Astrocyte (in vitro differentiated cells and primary cell): Measurements from ENCODE around the gene LRRC45. TPM values are rescaled to one million over a fixed set of nuclear protein-coding genes. Genes with fewer than 3 reads are reported as not detected.

Experiments
- DNase-seq: peaks from one replicate; pipeline ENCODE4 v3.0.0-alpha.2; 2010; ENCODE audit warnings: low read depth
- FAIRE-seq: peaks from 2 replicates; lab custom pipeline; 2011; peaks lifted over from hg19 to GRCh38; lab: Jason Lieb, UNC
- H2AFZ ChIP-seq: 2 replicates; pipeline ENCODE4 v1.6.0; 2012; ENCODE audit warnings: low read depth, low read length, inconsistent platforms
- H3K27ac ChIP-seq: 2 replicates; pipeline ENCODE4 v1.5.1; 2011; ENCODE audit warnings: low read depth, low read length, inconsistent platforms
- H3K27me3 ChIP-seq: 2 replicates; pipeline ENCODE4 v1.6.0; 2011; ENCODE audit warnings: low read length, inconsistent platforms; ENCODE audit not compliant: insufficient read depth
- H3K36me3 ChIP-seq: 2 replicates; pipeline ENCODE4 v1.5.1; 2011; ENCODE audit warnings: low read length, inconsistent platforms; ENCODE audit not compliant: insufficient read depth
- H3K4me1 ChIP-seq: 2 replicates; pipeline ENCODE4 v1.5.1; 2011; ENCODE audit warnings: low read length, inconsistent platforms; ENCODE audit not compliant: insufficient read depth
- H3K4me2 ChIP-seq: 2 replicates; pipeline ENCODE4 v1.6.0; 2012; ENCODE audit warnings: low read length, inconsistent platforms
- H3K4me3 ChIP-seq: 2 replicates; pipeline ENCODE4 v1.5.1; 2011; ENCODE audit warnings: low read depth, mild to moderate bottlenecking, low read length, inconsistent platforms; ENCODE audit not compliant: insufficient read depth
- H3K79me2 ChIP-seq: 2 replicates; pipeline ENCODE4 v1.6.0; 2012; ENCODE audit warnings: mild to moderate bottlenecking, low read length, inconsistent platforms; ENCODE audit not compliant: insufficient read depth
- H3K9ac ChIP-seq: 2 replicates; pipeline ENCODE4 v1.6.0; 2012; ENCODE audit warnings: mild to moderate bottlenecking, low read length, inconsistent platforms
- H3K9me3 ChIP-seq: 2 replicates; pipeline ENCODE4 v1.5.1; 2012; ENCODE audit warnings: low read depth, mild to moderate bottlenecking, low read length, inconsistent platforms; ENCODE audit not compliant: insufficient read depth
- H4K20me1 ChIP-seq: 2 replicates; pipeline ENCODE4 v1.6.0; 2012; ENCODE audit warnings: low read length, inconsistent platforms; ENCODE audit not compliant: insufficient read depth
- H3K27ac Mint-ChIP-seq: one replicate; pipeline ENCODE4 v1.8.0; 2021; ENCODE audit warnings: mild to moderate bottlenecking, mixed read lengths; ENCODE audit not compliant: unreplicated experiment
- H3K27me3 Mint-ChIP-seq: one replicate; pipeline ENCODE4 v1.8.0; 2021; ENCODE audit warnings: low read depth, mixed read lengths; ENCODE audit not compliant: unreplicated experiment
- H3K36me3 Mint-ChIP-seq: one replicate; pipeline ENCODE4 v1.8.0; 2021; ENCODE audit warnings: low read depth, mixed read lengths; ENCODE audit not compliant: unreplicated experiment
- H3K4me1 Mint-ChIP-seq: one replicate; pipeline ENCODE4 v1.8.0; 2021; ENCODE audit warnings: low read depth, mixed read lengths; ENCODE audit not compliant: unreplicated experiment
- H3K4me3 Mint-ChIP-seq: one replicate; pipeline ENCODE4 v1.8.0; 2021; ENCODE audit warnings: mild to moderate bottlenecking, moderate library complexity, mixed read lengths; ENCODE audit not compliant: unreplicated experiment
- H3K9me3 Mint-ChIP-seq: one replicate; pipeline ENCODE4 v1.8.0; 2021; ENCODE audit warnings: mild to moderate bottlenecking, mixed read lengths; ENCODE audit not compliant: unreplicated experiment
- CTCF ChIP-seq: IDR thresholded peaks from 2 replicates; pipeline ENCODE4 v1.5.1; 2011; ENCODE audit warnings: low read depth, mild to moderate bottlenecking, inconsistent platforms, low read length, moderate library complexity; ENCODE audit not compliant: insufficient read depth
- EZH2 ChIP-seq: IDR thresholded peaks from 2 replicates; pipeline ENCODE4 v1.6.1; 2012; ENCODE audit warnings: mild to moderate bottlenecking, low read length, inconsistent platforms; ENCODE audit not compliant: insufficient read depth
- total RNA-seq: library from RNA; stranded (reverse); gene quantifications from 2 replicates; pipeline ENCODE4 v1.2.1, GENCODE V29; 2021

The LRRC45 gene
- total RNA-seq, 1 donor from 2014 or later: 6.6 TPM

GRCh38 chr17:82052638-82053059 is 29.5 kb downstream of the LRRC45 start:
- Histone ChIP-seq H3K27me3 (no peaks in the 10 kb centered on the region), H3K4me2 (peak overlapping the region; percentile 99), H3K4me1 (peaks cover 17% of the 10 kb centered on the region), H3K36me3 (peaks cover 1% of the 10 kb centered on the region), H3K4me3 (peak overlapping the region; percentile 81), H2AFZ (no peak overlapping the region), H3K9ac (peak overlapping the region; percentile 89), H3K9me3 (no peaks in the 10 kb centered on the region), H3K79me2 (peaks cover 43% of the 10 kb centered on the region), H4K20me1 (peaks cover 30% of the 10 kb centered on the region), H3K27ac (no peak overlapping the region)
- TF ChIP-seq CTCF (no peak), EZH2 (no peak)
- peak overlapping the region; percentile 89 for H3K4me3 Mint-ChIP-seq
- H3K4me1 Mint-ChIP-seq: peaks cover 5% of the 10 kb centered on the region
- peak overlapping the region; percentile 12 for H3K27ac Mint-ChIP-seq
- peaks cover 2% of the 10 kb centered on the region for H3K36me3 Mint-ChIP-seq
- H3K9me3 Mint-ChIP-seq: no peaks in the 10 kb centered on the region
- no peak for DNase-seq
- no peak for FAIRE-seq
- H3K27me3 Mint-ChIP-seq: no peaks in the 10 kb centered on the region

- Histone ChIP-seq H3K36me3 (peaks cover 3% of the 10 kb centered on the region), H3K9me3 (no peaks in the 10 kb centered on the region), H3K79me2 (peaks cover 43% of the 10 kb centered on the region), H2AFZ (no peak overlapping the region), H3K4me1 (peaks cover 17% of the 10 kb centered on the region), H3K4me3 (peak overlapping the region; percentile 81), H3K27me3 (no peaks in the 10 kb centered on the region), H4K20me1 (peaks cover 34% of the 10 kb centered on the region), H3K4me2 (peak overlapping the region; percentile 99), H3K27ac (no peak overlapping the region), H3K9ac (peak overlapping the region; percentile 89)
- DNase-seq (no peak), FAIRE-seq (no peak)
- H3K27ac Mint-ChIP-seq: peak overlapping the region; percentile 12
- H3K36me3 Mint-ChIP-seq: no peaks in the 10 kb centered on the region
- H3K4me3 Mint-ChIP-seq: peak overlapping the region; percentile 89
- TF ChIP-seq CTCF (no peak), EZH2 (no peak)
- no peaks in the 10 kb centered on the region for H3K9me3 Mint-ChIP-seq
- H3K4me1 Mint-ChIP-seq: peaks cover 5% of the 10 kb centered on the region
- H3K27me3 Mint-ChIP-seq: no peaks in the 10 kb centered on the region
Measured at GRCh38 chr17:82053130-82053529, 30.0 kb downstream of the LRRC45 start.

GRCh38 chr17:82053556-82054263 is 30.6 kb downstream of the LRRC45 start:
- Histone ChIP-seq H3K27ac (no peak overlapping the region), H3K36me3 (peaks cover 3% of the 10 kb centered on the region), H3K79me2 (peaks cover 43% of the 10 kb centered on the region), H4K20me1 (peaks cover 39% of the 10 kb centered on the region), H3K9ac (no peak overlapping the region), H3K4me1 (peaks cover 17% of the 10 kb centered on the region), H3K9me3 (no peaks in the 10 kb centered on the region), H3K27me3 (no peaks in the 10 kb centered on the region), H3K4me3 (no peak overlapping the region), H2AFZ (no peak overlapping the region), H3K4me2 (peak overlapping the region; percentile 99)
- H3K27ac Mint-ChIP-seq: no peak overlapping the region
- TF ChIP-seq EZH2 (no peak), CTCF (no peak)
- DNase-seq: no peak
- peak overlapping the region; percentile 89 for H3K4me3 Mint-ChIP-seq
- no peak for FAIRE-seq
- H3K4me1 Mint-ChIP-seq: peaks cover 5% of the 10 kb centered on the region
- no peaks in the 10 kb centered on the region for H3K36me3 Mint-ChIP-seq
- no peaks in the 10 kb centered on the region for H3K9me3 Mint-ChIP-seq
- no peaks in the 10 kb centered on the region for H3K27me3 Mint-ChIP-seq
